Adipocyte (in vitro differentiated cells): ENCODE results near the gene FAM163A.

Experiments
- DNase-seq: peaks from one replicate; pipeline ENCODE4 v3.0.0-alpha.2; 2015; ENCODE audit warnings: low read depth
- H3K27me3 ChIP-seq: replicated peaks from 2 replicates; pipeline ENCODE4 v1.7.0; 2013; ENCODE audit warnings: mild to moderate bottlenecking, low read length, moderate library complexity; ENCODE audit not compliant: control insufficient read depth, insufficient read depth
- H3K36me3 ChIP-seq: 2 replicates; pipeline ENCODE4 v1.7.0; 2013; ENCODE audit warnings: low read length, mild to moderate bottlenecking, moderate library complexity; ENCODE audit not compliant: control insufficient read depth, insufficient read depth, severe bottlenecking
- H3K4me1 ChIP-seq: 2 replicates; pipeline ENCODE4 v1.7.0; 2013; ENCODE audit warnings: mild to moderate bottlenecking, low read length, moderate library complexity; ENCODE audit not compliant: control insufficient read depth, insufficient read depth
- H3K4me3 ChIP-seq: 2 replicates; pipeline ENCODE4 v1.7.0; 2013; ENCODE audit warnings: mild to moderate bottlenecking, low read length, moderate library complexity
- H3K9ac ChIP-seq: 2 replicates; pipeline ENCODE4 v1.7.0; 2013; ENCODE audit warnings: mild to moderate bottlenecking, low read length, moderate library complexity
- H3K9me3 ChIP-seq: 2 replicates; pipeline ENCODE4 v1.7.0; 2013; ENCODE audit warnings: mild to moderate bottlenecking, low read length, moderate library complexity; ENCODE audit not compliant: control insufficient read depth

The FAM163A gene

DNA sequence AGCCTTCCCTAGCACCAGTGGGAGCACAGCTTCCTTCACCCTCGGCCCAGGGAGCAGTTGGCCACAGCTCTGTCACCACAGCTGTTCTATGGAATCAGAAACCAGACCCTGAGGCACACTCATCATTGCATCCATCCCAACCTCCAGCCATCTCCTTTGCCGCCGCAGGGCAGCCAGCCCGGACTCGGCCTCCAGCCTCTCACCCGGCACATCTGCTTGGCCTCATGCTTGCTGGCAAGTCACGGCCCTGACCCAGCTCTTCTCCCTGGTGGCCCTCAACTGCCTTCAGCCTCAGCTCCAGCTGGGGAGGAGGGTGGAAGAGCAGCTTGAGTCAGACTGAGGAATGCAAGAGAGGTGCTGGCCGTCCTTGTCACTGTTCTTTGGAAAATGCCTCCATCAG is 74.7 kb downstream of the FAM163A start:
- Histone ChIP-seq H3K9ac (no peak overlapping the region), H3K27me3 (peaks cover 15% of the 10 kb centered on the region), H3K4me1 (peaks cover 40% of the 10 kb centered on the region), H3K36me3 (no peaks in the 10 kb centered on the region), H3K4me3 (no peak overlapping the region), H3K9me3 (no peaks in the 10 kb centered on the region)
- peak; percentile 35 for DNase-seq

DNA sequence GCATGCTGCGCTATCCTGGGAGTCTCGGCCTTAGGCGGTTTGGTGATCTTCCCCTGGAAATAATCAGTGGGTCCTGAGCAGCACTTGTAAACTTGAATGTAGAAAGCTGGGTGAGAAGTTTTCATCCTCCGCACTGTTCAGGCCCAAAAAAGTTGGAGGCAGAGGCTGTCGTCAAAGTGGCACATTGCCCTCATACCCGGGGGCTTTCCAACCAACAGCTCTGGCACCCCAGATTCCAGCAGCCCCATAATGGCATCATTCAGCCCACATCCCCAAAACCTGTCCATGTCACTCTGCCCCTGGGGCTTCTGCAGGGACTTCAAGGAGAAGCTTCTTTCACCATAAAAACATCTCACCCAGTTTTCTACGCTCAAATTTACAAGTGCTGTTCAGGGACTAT is 75.2 kb downstream of the FAM163A start:
- DNase-seq: no peak
- H3K9ac ChIP-seq: no peak overlapping the region
- H3K36me3 ChIP-seq: no peaks in the 10 kb centered on the region
- no peaks in the 10 kb centered on the region for H3K9me3 ChIP-seq
- H3K4me3 ChIP-seq: no peak overlapping the region
- peaks cover 40% of the 10 kb centered on the region for H3K4me1 ChIP-seq
- H3K27me3 ChIP-seq: peaks cover 12% of the 10 kb centered on the region

DNA sequence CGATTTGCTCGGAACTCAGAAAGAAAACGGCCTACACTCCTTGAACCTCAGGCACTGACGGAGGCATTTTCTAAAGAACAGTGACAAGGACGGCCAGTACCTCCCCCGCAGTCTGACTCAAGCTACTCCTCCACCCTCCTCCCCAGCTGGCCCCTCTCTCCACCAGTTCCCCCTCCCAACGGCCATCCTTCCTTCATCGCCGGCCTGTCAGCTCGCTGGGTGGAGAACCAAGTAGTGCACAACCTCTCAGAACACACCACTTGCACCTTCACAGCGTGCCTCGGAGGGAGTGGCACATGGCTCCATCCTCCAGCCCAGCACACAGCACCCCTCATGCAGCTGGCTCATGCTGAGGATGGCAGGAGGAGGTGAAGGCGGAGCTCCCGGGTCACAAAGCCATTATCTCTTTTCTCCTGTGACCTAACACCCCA is 75.7 kb downstream of the FAM163A start:
- H3K27me3 ChIP-seq: peaks cover 7% of the 10 kb centered on the region
- H3K36me3 ChIP-seq: no peaks in the 10 kb centered on the region
- H3K4me3 ChIP-seq: no peak overlapping the region
- no peak for DNase-seq
- H3K4me1 ChIP-seq: peaks cover 40% of the 10 kb centered on the region
- H3K9me3 ChIP-seq: no peaks in the 10 kb centered on the region
- H3K9ac ChIP-seq: no peak overlapping the region

DNA sequence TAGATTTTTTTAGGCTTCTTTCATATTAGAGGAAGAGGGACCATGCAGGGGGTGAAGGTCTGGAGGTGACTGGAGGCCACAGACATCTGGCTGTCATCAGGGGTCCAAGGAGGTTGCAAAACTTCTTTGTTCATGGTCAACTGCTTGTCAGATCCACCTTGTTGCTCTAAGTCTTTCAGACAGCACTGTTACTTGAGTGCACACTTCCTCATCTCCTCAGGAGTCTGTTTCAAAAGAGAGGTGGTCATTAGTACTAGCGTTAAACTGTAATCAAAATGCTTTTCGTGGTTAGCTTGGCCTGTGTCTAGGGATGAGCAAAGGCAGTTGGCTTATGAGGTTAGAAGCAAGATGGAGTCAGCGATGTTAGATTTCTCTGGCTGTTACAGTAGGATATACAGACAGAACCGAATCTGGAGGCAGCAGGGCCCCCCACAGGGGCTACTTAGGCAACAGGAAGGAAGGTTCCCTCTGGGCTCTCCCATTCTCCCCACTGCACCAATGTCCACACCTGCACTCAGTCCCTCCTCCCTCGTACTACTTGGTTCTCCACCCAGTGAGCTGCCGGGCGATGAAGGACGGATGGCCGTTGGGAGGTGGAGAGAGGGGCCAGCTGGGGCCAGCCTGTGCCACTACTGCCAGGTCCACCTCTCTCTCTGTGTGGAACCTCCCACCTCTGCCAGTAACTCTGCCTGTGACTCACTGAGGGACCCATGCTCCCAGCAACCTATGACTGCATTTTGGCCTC is 77.3 kb downstream of the FAM163A start:
- Histone ChIP-seq H3K36me3 (no peaks in the 10 kb centered on the region), H3K27me3 (no peaks in the 10 kb centered on the region), H3K9ac (no peak overlapping the region), H3K9me3 (no peaks in the 10 kb centered on the region), H3K4me1 (peaks cover 27% of the 10 kb centered on the region), H3K4me3 (no peak overlapping the region)
- no peak for DNase-seq

DNA sequence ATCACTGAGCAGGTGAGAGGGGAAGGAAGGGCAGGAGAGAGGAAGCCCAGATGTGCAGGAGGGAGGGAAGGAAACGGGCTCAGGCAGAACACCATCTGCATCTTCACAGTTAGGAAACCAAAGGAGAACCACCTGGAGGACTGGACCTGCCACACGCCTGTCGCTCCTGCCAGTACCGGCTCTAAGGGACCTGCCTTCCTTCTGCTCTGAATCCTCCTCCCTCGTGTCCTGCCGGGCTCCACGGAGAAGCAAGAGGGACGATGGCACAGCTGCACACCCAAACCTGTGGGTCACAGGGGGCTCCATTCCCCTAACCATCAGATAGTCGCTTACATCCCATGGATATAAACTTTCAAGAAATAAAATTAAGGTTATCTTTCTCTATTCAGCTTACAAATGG is 78.4 kb downstream of the FAM163A start:
- no peak overlapping the region for H3K9ac ChIP-seq
- peaks cover 17% of the 10 kb centered on the region for H3K4me1 ChIP-seq
- H3K4me3 ChIP-seq: no peak overlapping the region
- H3K9me3 ChIP-seq: no peaks in the 10 kb centered on the region
- no peaks in the 10 kb centered on the region for H3K27me3 ChIP-seq
- DNase-seq: no peak
- H3K36me3 ChIP-seq: no peaks in the 10 kb centered on the region

DNA sequence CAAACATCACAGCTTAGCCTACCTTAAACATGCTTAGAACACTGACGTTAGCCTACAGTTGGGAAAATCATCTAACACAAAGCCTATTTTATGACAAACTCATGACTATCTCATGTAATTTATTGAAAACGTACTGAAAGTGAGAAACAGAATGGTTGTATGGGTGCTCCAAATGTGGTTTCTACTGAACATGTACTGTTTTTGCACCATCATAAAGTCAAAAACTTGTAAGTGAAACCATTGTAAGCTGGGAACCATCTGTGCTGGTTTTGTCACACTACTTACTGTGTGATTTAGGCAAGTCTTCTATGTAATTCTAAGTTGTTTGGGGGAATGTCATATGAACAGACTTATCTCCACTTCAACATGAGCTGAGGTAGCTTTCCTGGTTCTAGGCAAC is 79.0 kb downstream of the FAM163A start:
- Histone ChIP-seq H3K36me3 (no peaks in the 10 kb centered on the region), H3K4me1 (peaks cover 17% of the 10 kb centered on the region)

DNA sequence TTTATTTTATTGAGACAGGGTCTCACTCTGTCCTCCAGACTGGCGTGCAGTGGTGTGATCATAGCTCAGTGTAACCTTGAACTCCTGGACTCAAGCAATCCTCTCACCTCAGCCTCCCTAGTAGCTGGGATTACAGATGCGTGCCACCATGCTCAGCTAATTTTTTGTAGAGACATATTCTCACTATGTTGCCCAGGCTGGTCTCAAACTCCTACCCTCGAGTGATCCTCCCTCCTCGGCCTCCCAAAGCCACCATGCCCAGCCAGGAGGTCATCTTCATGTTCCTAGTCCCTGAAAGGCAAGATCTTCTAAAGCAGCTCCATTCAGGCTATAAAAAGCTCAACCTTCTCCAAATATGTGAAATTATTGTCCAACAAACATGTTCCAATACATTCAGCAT is 80.6 kb downstream of the FAM163A start:
- DNase-seq: no peak
- Histone ChIP-seq H3K9ac (no peak overlapping the region), H3K4me3 (no peak overlapping the region), H3K27me3 (peaks cover 9% of the 10 kb centered on the region), H3K4me1 (peaks cover 2% of the 10 kb centered on the region), H3K9me3 (no peaks in the 10 kb centered on the region), H3K36me3 (no peaks in the 10 kb centered on the region)

More for the DNA sequence above, 79.0 kb downstream of the FAM163A start:
- DNase-seq: no peak
- no peak overlapping the region for H3K9ac ChIP-seq
- H3K27me3 ChIP-seq: no peaks in the 10 kb centered on the region
- H3K9me3 ChIP-seq: no peaks in the 10 kb centered on the region
- H3K4me3 ChIP-seq: no peak overlapping the region

DNA sequence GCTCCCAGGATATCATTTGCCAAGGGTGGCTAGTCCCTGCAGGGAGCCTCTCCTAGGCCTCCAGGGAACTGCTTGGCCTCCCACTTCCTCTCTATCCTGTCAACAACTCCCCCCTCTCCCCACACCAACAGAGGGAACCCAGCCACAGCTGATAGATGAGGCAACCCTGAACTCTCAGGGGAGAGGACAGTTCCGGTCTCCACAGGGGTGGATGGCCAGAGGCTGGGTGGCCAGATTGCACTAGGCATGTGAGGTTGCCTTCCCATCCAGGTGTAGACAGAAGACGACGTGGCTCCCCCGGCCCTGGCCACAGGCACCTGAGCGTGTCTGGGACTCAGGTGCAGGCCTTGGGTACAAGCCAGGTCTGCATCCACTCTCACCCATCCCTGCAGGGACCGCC is 81.2 kb downstream of the FAM163A start:
- Histone ChIP-seq H3K9me3 (no peaks in the 10 kb centered on the region), H3K4me1 (no peaks in the 10 kb centered on the region), H3K27me3 (peaks cover 14% of the 10 kb centered on the region), H3K4me3 (no peak overlapping the region), H3K9ac (no peak overlapping the region), H3K36me3 (no peaks in the 10 kb centered on the region)
- DNase-seq: no peak

DNA sequence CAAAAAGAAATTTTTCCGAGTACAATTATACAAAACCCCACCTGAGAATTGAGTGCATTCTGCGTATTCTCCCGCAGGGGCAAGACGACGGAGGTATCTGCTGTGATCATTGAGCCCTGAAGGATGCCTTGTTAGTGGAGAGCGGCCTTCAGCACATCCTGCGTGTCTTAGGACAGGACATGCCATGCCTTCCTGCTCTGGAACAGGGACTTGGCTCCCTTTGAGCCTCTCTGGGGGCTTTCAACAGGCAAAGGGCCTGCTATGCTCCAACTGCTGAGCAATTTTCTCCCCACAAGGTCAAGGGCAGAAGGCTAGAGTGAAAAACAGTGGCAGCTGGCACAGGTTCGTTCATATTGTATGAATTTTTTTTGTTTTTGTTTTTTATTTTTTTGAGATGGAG is 82.1 kb downstream of the FAM163A start:
- H3K27me3 ChIP-seq: peaks cover 22% of the 10 kb centered on the region
- no peak for DNase-seq

DNA sequence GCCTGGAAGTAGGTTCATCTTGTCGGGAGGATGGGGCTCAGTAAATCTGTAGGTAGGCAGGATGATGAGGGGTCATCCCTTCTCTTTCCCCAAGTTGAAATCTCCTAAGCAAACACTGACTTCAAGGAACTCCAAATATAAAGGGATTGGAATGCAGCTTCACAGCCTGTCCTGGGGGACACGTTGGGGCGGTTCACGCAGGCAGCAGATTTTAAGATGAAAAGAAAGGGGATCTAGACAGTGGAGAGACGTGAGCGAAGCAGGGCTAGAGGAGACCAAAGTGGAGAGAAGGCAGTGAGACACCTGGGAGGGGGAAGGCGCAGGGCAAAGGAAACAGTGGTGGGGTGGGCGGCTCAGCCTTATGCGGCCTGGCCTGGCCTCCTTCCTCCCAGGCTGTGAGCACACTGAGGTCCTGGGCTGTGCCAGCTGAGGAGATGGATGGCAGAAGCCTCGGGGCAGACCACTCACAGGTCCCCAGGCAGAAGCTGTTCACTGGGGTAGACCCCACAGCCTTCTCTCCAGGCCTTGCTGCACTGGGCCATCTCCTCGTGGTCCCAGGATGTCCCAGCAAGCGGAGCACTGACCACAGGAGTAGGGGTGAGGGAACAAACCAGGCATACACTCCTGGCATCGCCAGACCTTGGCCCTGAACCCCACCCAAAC is 82.8 kb downstream of the FAM163A start:
- no peaks in the 10 kb centered on the region for H3K4me1 ChIP-seq
- DNase-seq: no peak
- H3K27me3 ChIP-seq: peaks cover 22% of the 10 kb centered on the region
- no peak overlapping the region for H3K4me3 ChIP-seq
- H3K36me3 ChIP-seq: no peaks in the 10 kb centered on the region
- H3K9me3 ChIP-seq: no peaks in the 10 kb centered on the region
- H3K9ac ChIP-seq: no peak overlapping the region

More for the DNA sequence above, 82.1 kb downstream of the FAM163A start:
- H3K9me3 ChIP-seq: no peaks in the 10 kb centered on the region
- H3K9ac ChIP-seq: no peak overlapping the region
- no peak overlapping the region for H3K4me3 ChIP-seq
- H3K36me3 ChIP-seq: no peaks in the 10 kb centered on the region
- H3K4me1 ChIP-seq: no peaks in the 10 kb centered on the region

DNA sequence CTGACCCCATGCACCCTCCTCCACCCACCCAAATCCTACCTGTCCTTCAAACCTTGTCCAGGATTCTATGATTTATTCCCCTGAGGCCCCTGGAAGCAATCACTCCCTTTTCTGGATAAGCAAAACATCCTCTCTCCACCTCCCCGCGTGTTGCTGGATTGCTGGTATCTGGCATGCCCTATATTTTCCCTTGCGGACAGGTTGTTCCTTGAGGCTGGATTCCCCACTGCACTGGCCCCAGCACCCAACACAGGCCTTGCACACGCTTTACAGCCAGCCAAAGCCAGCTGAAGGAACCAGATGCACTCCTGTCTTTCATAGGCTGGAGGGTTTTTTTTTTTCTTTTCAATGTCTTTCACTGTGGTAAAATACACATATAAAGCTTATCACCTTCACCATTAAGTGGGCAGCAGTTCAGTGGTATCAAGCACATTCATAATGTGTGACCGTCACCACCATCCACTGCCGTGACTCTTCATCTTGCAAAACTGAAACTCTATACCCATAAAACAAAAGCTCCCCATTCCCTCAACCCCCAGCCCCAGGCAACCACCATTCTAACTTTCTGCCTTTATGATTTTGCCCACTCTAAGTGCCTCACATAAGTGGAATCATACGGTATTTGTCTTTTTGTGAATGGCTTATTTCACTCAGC is 83.7 kb downstream of the FAM163A start:
- Histone ChIP-seq H3K9me3 (no peaks in the 10 kb centered on the region), H3K27me3 (peaks cover 25% of the 10 kb centered on the region), H3K36me3 (no peaks in the 10 kb centered on the region), H3K4me1 (no peaks in the 10 kb centered on the region), H3K9ac (no peak overlapping the region), H3K4me3 (no peak overlapping the region)
- no peak for DNase-seq
